Esophagus squamous epithelium (tissue), 5 donors: ENCODE results near the gene GDI2. TPM values are rescaled to one million over a fixed set of nuclear protein-coding genes. Genes with fewer than 3 reads are reported as not detected.

Experiments used
- DNase-seq: peaks from one replicate; lab custom pipeline; 2025; lab: John Stamatoyannopoulos, UW
- H3K27ac ChIP-seq, 4 donors: fragments of 200-600 bp; sonication (generic); one replicate each; pipeline ENCODE4 v1.5.1; 2016 to 2019; ENCODE audit warnings: mild to moderate bottlenecking in 1 of 4
- H3K27me3 ChIP-seq, 4 donors: fragments of 200-600 bp; sonication (generic); 1 replicate in 3 of 4; 2 replicates in 1 of 4; pipeline versions ENCODE4 v1.5.1 to v1.6.0; 2017 to 2021; ENCODE audit warnings: antibody characterized with exemption in 1 of 4
- H3K36me3 ChIP-seq, 3 donors: fragments of 200-600 bp; sonication (generic); one replicate each; pipeline ENCODE4 v1.5.1; 2016 to 2019
- H3K4me1 ChIP-seq, 3 donors: fragments of 200-600 bp; sonication (generic); one replicate each; pipeline ENCODE4 v1.5.1; 2017 to 2019
- H3K4me3 ChIP-seq, 4 donors: fragments of 200-600 bp; sonication (generic); 1 replicate in 3 of 4; 2 replicates in 1 of 4; pipeline ENCODE4 v1.5.1; 2016 to 2019; ENCODE audit warnings: mild to moderate bottlenecking in 2 of 4, moderate library complexity in 1 of 4
- H3K9me3 ChIP-seq, 3 donors: fragments of 200-600 bp; sonication (generic); one replicate each; pipeline ENCODE4 v1.5.1; 2016 to 2019
- POLR2A ChIP-seq, 4 donors: fragments of 450-650 bp; IDR thresholded peaks; one replicate each; pipeline ENCODE4 v1.6.1; 2017; ENCODE audit warnings: antibody characterized with exemption in 4 of 4, mild to moderate bottlenecking in 4 of 4, moderate library complexity in 3 of 4
- WGBS, 2 donors: methylation state at CpG; one replicate each; pipeline ENCODE4 v1.1.5; 2018; 5-methylcytosine and 5-hydroxymethylcytosine counted together
- intact Hi-C: fragments of 100-400 bp; cut with DNase I; formaldehyde crosslinking; loops from one replicate; pipeline ENCODE4 v1.15.0; 2022
- total RNA-seq, 4 donors: library from RNA; depleted of rRNA; stranded (reverse); fragments of >200 nt; gene quantifications; one replicate each; pipeline ENCODE4 v1.1.0, GENCODE V29; 2016
- TF ChIP-seq, protein P1 (sequence below), 6 experiments: fragments of 450-650 bp in 4 of 6; fragments of 200-600 bp in 2 of 6; sonication (generic) in 2 of 6; IDR thresholded peaks; one replicate each; pipeline ENCODE4 v1.5.1; 2016 to 2019; ENCODE audit warnings: antibody characterized with exemption in 6 of 6, mild to moderate bottlenecking in 4 of 6, moderate library complexity in 4 of 6
- donor health status: DM: yes; HTN: yes; CAD: no.

The GDI2 gene
- total RNA-seq, 4 donors from 2014 or later: 153 to 299 (median 257) TPM

DNA sequence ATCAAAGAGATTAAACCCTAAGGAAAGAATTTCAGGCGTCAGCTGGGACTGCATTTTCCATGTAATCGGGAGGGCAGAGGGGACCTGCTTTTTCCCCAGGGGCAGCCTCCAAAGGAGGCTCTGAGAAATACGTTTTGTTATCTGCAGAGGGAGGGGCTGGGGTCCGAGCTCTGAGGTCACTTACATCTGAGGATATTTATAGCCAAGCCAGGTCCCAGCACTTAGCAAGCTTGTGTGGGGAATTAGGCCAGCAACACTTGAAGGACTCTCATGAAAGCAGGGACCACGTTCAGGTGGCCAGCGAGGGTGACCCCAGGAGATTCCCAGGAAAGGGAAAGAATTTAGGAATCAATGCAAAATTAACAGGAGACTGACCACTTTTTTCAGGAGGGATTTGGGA, 20.6 kb upstream of the GDI2 start:
- H3K4me1 ChIP-seq: peaks cover 0 to 18% (median 7%) of the 10 kb centered on the region in 3 donors
- WGBS, 2 donors: 55 to 68% methylated on average over 6 of the region's 6 CpGs
- H3K27me3 ChIP-seq: no peaks in the 10 kb centered on the region
- intact Hi-C loops: no loop called here
- no peaks in the 10 kb centered on the region for H3K9me3 ChIP-seq
- no peak for DNase-seq
- H3K4me3 ChIP-seq: no peak overlapping the region
- no peaks in the 10 kb centered on the region for H3K36me3 ChIP-seq
- no peak overlapping the region for H3K27ac ChIP-seq
- TF ChIP-seq, protein P1, sequence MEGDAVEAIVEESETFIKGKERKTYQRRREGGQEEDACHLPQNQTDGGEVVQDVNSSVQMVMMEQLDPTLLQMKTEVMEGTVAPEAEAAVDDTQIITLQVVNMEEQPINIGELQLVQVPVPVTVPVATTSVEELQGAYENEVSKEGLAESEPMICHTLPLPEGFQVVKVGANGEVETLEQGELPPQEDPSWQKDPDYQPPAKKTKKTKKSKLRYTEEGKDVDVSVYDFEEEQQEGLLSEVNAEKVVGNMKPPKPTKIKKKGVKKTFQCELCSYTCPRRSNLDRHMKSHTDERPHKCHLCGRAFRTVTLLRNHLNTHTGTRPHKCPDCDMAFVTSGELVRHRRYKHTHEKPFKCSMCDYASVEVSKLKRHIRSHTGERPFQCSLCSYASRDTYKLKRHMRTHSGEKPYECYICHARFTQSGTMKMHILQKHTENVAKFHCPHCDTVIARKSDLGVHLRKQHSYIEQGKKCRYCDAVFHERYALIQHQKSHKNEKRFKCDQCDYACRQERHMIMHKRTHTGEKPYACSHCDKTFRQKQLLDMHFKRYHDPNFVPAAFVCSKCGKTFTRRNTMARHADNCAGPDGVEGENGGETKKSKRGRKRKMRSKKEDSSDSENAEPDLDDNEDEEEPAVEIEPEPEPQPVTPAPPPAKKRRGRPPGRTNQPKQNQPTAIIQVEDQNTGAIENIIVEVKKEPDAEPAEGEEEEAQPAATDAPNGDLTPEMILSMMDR (IDR thresholded peaks at IDR 0.05): no peak
- TF ChIP-seq POLR2A (IDR thresholded peaks at IDR 0.05): no peak

DNA sequence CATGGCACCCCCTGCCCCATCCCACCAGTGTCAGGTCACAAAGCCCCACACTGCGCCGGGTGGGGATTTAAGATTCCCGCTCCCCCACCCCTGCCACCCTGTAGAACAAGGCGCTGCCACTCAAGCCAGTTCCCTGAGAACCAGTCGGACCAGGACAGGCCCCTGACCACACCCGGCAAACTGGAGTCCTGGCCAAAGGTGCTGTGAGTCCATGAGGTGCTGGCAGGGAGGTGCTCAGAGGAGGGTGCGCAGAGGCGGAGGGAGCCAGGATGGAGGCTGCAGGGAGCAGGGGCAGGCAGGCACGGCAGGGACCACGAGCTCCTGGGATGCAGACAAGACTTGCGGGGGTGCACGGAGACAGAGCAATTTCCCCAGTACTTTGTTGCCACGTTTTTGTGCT, 19.7 kb upstream of the GDI2 start:
- intact Hi-C loops: no loop called here

DNA sequence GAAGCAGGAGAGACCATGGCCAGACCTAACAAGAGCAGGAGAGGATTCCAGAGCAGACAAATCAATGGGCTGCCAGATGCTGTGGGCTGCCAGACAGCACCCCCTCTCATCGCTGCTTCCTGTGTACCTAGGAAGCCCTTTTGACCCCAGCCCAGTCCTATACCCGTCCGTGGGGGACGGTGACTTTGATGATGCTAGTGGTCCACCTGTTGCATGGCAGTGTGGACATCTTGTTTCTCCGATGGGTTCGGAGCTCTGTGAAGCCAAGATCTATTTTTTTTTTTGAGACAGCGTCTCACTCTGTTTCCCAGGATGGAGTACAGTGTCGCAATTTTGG, 18.2 kb upstream of the GDI2 start:
- no peaks in the 10 kb centered on the region for H3K27me3 ChIP-seq
- H3K27ac ChIP-seq: no peak overlapping the region
- 86 to 89% methylated on average over 8 of the region's 8 CpGs for WGBS, 2 donors
- no peaks in the 10 kb centered on the region for H3K9me3 ChIP-seq
- no peaks in the 10 kb centered on the region for H3K36me3 ChIP-seq
- no peak for DNase-seq
- intact Hi-C loops: no loop called here
- H3K4me1 ChIP-seq: peaks cover 0 to 18% (median 7%) of the 10 kb centered on the region in 3 donors
- TF ChIP-seq, protein P1 (IDR thresholded peaks at IDR 0.05): no peak
- TF ChIP-seq POLR2A (IDR thresholded peaks at IDR 0.05): no peak
- H3K4me3 ChIP-seq: no peak overlapping the region

More for the DNA sequence above, 19.7 kb upstream of the GDI2 start:
- WGBS, 2 donors: 40 to 45% methylated on average over 3 to 7 of the region's 13 CpGs
- no peaks in the 10 kb centered on the region for H3K36me3 ChIP-seq
- TF ChIP-seq, protein P1 (IDR thresholded peaks at IDR 0.05): no peak
- TF ChIP-seq POLR2A (IDR thresholded peaks at IDR 0.05): no peak
- no peak for DNase-seq
- H3K4me3 ChIP-seq: no peak overlapping the region
- no peaks in the 10 kb centered on the region for H3K9me3 ChIP-seq
- H3K4me1 ChIP-seq: peaks cover 0 to 18% (median 7%) of the 10 kb centered on the region in 3 donors
- H3K27ac ChIP-seq: peak overlapping the region in 2 of 4 donors; percentile 50 to 63
- no peaks in the 10 kb centered on the region for H3K27me3 ChIP-seq

DNA sequence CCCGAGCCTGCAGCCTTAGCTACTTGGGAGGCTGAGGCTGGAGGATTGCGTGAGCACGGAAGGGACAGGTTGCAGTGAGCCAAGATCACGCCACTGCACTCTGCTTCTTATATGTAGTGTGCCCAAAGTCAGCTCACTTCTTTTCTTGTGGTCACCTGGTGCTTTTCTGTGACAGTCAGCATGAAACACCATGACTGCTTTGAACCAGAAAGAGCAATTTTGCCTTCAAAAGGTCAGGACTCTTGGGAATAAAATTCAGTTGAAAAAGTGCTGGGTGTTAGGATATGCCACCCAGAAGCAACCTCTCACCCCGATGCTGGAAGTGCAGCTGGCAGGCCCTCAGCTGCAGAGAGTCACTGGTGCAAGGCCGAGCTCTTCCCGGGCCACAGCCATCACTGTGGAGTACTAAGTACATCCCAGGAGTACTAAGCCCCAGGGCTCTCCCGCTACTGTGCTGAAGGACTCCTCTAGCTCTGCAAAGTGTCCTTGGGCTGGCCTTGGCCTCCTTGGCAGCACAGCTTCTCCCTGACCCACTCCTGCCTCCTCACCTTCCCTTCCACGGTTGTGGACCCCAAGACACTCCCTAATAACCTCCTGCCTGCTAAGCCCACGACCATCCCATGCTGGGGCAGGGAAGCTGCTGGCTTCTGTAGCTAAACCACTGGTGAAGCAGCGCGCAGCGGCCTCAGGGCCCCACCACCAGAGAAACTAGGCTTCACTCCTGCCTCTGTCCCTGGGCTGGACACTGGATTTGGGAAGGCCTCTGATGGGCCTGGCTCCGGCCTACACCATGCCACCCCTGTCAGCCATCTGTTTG, 17.6 kb upstream of the GDI2 start:
- intact Hi-C loops: no loop called here
- no peak overlapping the region for H3K27ac ChIP-seq
- DNase-seq: no peak
- 76 to 92% methylated on average over 8 to 13 of the region's 14 CpGs for WGBS, 2 donors
- H3K4me1 ChIP-seq: peaks cover 0 to 18% (median 7%) of the 10 kb centered on the region in 3 donors
- no peaks in the 10 kb centered on the region for H3K9me3 ChIP-seq
- no peaks in the 10 kb centered on the region for H3K36me3 ChIP-seq
- H3K4me3 ChIP-seq: no peak overlapping the region
- no peaks in the 10 kb centered on the region for H3K27me3 ChIP-seq
- TF ChIP-seq, protein P1 (IDR thresholded peaks at IDR 0.05): no peak
- TF ChIP-seq POLR2A (IDR thresholded peaks at IDR 0.05): no peak

DNA sequence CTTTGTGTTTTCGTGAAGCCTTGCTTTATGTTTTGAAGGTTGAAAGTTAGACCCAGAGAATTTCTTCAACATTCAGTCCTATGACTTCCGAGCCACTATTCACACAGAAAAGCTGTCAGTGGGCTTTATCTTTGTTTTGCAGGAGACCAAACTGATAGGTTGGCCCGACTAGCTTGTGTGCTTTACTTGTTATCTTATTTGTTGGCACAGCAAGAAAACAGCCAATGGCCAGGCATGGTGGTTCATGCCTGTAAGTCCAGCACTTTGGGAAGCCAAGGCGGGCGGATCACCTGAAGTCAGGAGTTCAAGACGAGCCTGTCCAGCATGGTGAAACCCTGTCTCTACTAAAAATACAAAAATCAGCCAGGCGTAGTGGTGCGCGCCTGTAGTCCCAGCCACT, 16.0 kb upstream of the GDI2 start:
- 81 to 82% methylated on average over 8 to 9 of the region's 9 CpGs for WGBS, 2 donors
- intact Hi-C loops: no loop called here
- TF ChIP-seq, protein P1 (IDR thresholded peaks at IDR 0.05): no peak
- no peak for TF ChIP-seq POLR2A (IDR thresholded peaks at IDR 0.05)
- H3K4me3 ChIP-seq: no peak overlapping the region
- H3K27me3 ChIP-seq: no peaks in the 10 kb centered on the region
- peaks cover 0 to 18% (median 7%) of the 10 kb centered on the region in 3 donors for H3K4me1 ChIP-seq
- no peaks in the 10 kb centered on the region for H3K36me3 ChIP-seq
- DNase-seq: no peak
- H3K27ac ChIP-seq: no peak overlapping the region
- H3K9me3 ChIP-seq: no peaks in the 10 kb centered on the region
